Measurements from ENCODE around the gene PPP2R2C. TPM values are rescaled to one million over a fixed set of nuclear protein-coding genes. Genes with fewer than 3 reads are reported as not detected.

Gene PPP2R2C
- total and polyA plus RNA-seq, 10 donors = 0.07 to 1.3 (median 0.23) TPM; not detected in 1

DNA sequence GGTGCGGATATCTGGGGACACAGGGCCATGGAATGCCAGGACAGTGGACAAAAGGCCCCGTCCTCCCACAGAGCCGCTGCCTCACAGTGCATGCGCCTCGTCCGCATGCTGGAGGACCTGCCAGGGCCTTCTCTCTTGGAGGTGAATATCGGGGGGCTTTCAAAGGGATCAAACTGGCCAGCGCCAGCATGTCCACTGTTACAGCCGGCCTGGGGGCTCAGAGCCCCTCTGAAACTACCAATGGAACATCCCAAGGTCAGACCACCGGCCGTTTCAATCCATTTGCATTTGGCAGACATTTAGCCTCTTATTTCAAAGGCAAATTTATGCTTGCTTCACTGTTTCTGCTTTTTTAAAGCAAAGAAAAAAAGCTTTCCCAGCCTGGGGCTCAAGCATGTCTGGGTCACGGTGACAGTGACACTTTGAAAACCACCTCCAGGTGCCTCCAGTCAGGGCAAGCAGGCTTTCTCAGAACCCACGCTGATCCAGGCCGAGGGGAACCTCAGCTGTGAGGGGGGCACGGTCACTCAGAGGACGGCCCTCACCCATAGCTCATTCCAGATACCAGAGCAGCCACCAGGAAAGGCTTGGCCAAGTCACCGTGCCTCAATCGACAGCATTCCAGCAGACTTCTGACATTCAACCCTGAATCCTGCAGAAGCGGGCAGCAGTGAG lies 57.2 kb downstream of the PPP2R2C start:
- H3K9me3 ChIP-seq = peaks cover 0 to 6% (median 0%) of the 10 kb centered on the region in 8 donors
- no peaks in the 10 kb centered on the region for H3K36me3 ChIP-seq
- H3K4me1 ChIP-seq = no peaks in the 10 kb centered on the region
- intact Hi-C loops (cut with DNase I; ENCODE audit: low total_unique reads) = no loop called here
- TF ChIP-seq POLR2A (IDR thresholded peaks at IDR 0.05) (no peak), POLR2AphosphoS5 (IDR thresholded peaks at IDR 0.05) (no peak)
- TF ChIP-seq, protein P1, sequence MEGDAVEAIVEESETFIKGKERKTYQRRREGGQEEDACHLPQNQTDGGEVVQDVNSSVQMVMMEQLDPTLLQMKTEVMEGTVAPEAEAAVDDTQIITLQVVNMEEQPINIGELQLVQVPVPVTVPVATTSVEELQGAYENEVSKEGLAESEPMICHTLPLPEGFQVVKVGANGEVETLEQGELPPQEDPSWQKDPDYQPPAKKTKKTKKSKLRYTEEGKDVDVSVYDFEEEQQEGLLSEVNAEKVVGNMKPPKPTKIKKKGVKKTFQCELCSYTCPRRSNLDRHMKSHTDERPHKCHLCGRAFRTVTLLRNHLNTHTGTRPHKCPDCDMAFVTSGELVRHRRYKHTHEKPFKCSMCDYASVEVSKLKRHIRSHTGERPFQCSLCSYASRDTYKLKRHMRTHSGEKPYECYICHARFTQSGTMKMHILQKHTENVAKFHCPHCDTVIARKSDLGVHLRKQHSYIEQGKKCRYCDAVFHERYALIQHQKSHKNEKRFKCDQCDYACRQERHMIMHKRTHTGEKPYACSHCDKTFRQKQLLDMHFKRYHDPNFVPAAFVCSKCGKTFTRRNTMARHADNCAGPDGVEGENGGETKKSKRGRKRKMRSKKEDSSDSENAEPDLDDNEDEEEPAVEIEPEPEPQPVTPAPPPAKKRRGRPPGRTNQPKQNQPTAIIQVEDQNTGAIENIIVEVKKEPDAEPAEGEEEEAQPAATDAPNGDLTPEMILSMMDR (IDR thresholded peaks at IDR 0.05 in 8 of 11, conservative IDR thresholded peaks at IDR 0.05 in 3 of 11) = no peak
- H3K27me3 ChIP-seq (replicated peaks in 1 of 7) = peaks cover 0 to 47% (median 0%) of the 10 kb centered on the region in 7 donors
- 50 to 68% (median 64%) methylated on average over 15 to 19 of the region's 19 CpGs for WGBS, 5 donors
- no peak for DNase-seq
- H3K4me3 ChIP-seq = no peak overlapping the region
- no peak overlapping the region for H3K27ac ChIP-seq

DNA sequence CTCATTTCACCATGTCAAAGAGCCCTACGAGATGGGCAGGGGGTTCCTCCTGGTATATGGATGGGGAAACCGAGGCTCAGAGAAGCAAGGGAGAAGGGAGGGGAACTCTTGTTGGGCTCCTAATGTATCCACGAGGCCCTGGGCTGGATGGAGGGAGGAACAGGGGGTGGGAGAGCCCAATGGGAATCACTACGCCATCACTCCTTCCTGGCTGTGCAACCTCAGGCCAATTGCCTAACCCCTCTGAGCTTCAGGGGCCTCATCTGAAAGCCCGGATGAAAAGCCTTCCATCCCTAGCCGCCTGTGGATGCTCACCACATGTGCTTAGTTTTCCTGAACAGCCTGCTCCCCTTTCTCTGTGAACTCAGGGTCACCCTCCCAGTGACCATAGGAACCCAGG lies 57.8 kb downstream of the PPP2R2C start:
- no peaks in the 10 kb centered on the region for H3K36me3 ChIP-seq
- H3K4me3 ChIP-seq = no peak overlapping the region
- H3K4me1 ChIP-seq = no peaks in the 10 kb centered on the region
- TF ChIP-seq POLR2AphosphoS5 (IDR thresholded peaks at IDR 0.05) (no peak), POLR2A (IDR thresholded peaks at IDR 0.05) (no peak)
- TF ChIP-seq, protein P1 (IDR thresholded peaks at IDR 0.05 in 8 of 11, conservative IDR thresholded peaks at IDR 0.05 in 3 of 11) = no peak
- H3K27me3 ChIP-seq (replicated peaks in 1 of 7) = peaks cover 0 to 47% (median 0%) of the 10 kb centered on the region in 7 donors
- 62 to 78% (median 64%) methylated on average over 6 of the region's 6 CpGs for WGBS, 5 donors
- DNase-seq = no peak
- no peak overlapping the region for H3K27ac ChIP-seq
- intact Hi-C loops (cut with DNase I; ENCODE audit: low total_unique reads) = no loop called here
- H3K9me3 ChIP-seq = peaks cover 0 to 6% (median 0%) of the 10 kb centered on the region in 8 donors

DNA sequence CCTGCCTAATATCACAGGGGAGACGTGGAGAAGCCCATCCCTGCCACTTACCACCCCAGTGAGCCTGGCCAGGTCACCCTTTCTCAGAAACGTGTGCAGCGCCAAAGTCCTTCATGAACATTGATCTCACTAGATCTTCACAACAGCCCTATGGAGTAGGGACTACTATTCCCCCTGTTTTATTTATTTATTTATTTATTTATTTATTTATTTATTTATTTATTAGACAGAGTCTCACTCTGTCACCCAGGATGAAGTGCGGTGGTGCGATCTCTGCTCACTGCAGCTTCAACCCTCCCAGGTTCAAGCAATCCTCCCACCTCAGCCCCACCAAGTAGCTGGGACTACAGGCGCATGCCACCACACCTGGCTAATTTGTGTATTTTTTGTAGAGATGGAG lies 61.8 kb downstream of the PPP2R2C start:
- Histone ChIP-seq H3K27ac (no peak overlapping the region), H3K4me3 (no peak overlapping the region), H3K36me3 (no peaks in the 10 kb centered on the region), H3K27me3 (replicated peaks in 1 of 7) (peaks cover 0 to 37% (median 0%) of the 10 kb centered on the region in 7 donors), H3K9me3 (peaks cover 0 to 6% (median 0%) of the 10 kb centered on the region in 8 donors), H3K4me1 (no peaks in the 10 kb centered on the region)
- TF ChIP-seq POLR2AphosphoS5 (IDR thresholded peaks at IDR 0.05) (no peak), POLR2A (IDR thresholded peaks at IDR 0.05) (no peak)
- TF ChIP-seq, protein P1 (IDR thresholded peaks at IDR 0.05 in 8 of 11, conservative IDR thresholded peaks at IDR 0.05 in 3 of 11) = no peak
- WGBS, 5 donors = 78 to 92% (median 89%) methylated on average over 6 of the region's 6 CpGs
- intact Hi-C loops (cut with DNase I; ENCODE audit: low total_unique reads) = no loop called here
- no peak for DNase-seq

DNA sequence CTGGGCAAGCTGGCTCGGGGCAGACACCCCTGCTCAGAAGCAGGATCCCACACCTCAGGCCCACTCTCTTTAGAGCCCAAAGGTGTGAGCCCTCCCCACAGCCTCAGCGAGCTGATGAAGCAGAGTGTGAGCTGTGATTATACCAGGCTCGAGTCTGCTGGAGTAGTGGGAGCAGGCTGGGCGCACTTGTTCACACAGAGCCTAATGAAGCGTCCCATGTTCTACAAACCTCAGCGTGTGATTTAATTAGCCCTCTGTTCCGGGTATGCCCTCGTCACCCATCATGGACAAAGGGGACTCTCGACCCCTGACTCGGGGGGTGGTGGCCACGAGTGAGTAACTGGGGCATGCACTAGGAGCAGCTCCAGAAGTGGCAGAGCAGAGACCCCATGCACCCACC lies 62.3 kb downstream of the PPP2R2C start:
- intact Hi-C loops (cut with DNase I; ENCODE audit: low total_unique reads) = no loop called here
- WGBS, 5 donors = 72 to 80% (median 76%) methylated on average over 9 to 11 of the region's 11 CpGs

More for the DNA sequence above, 62.3 kb downstream of the PPP2R2C start:
- H3K4me3 ChIP-seq = no peak overlapping the region
- H3K27me3 ChIP-seq (replicated peaks in 1 of 7) = peaks cover 0 to 37% (median 5%) of the 10 kb centered on the region in 7 donors
- DNase-seq = peak; percentile 54
- H3K36me3 ChIP-seq = no peaks in the 10 kb centered on the region
- H3K9me3 ChIP-seq = peaks cover 0 to 6% (median 0%) of the 10 kb centered on the region in 8 donors
- H3K4me1 ChIP-seq = no peaks in the 10 kb centered on the region
- TF ChIP-seq, protein P1 (IDR thresholded peaks at IDR 0.05 in 8 of 11, conservative IDR thresholded peaks at IDR 0.05 in 3 of 11) = no peak
- TF ChIP-seq POLR2AphosphoS5 (IDR thresholded peaks at IDR 0.05) (no peak), POLR2A (IDR thresholded peaks at IDR 0.05) (no peak)
- no peak overlapping the region for H3K27ac ChIP-seq
